Muscle layer of duodenum (tissue), 2 donors: ENCODE data around the gene NFIX.

Experiments
- H3K27ac ChIP-seq: one replicate; pipeline ENCODE4 v1.7.0; 2013; ENCODE audit warnings: mild to moderate bottlenecking, low read length
- H3K27me3 ChIP-seq: one replicate; pipeline ENCODE4 v1.7.0; 2013; ENCODE audit warnings: low read depth, mild to moderate bottlenecking, control low read depth, low read length
- H3K36me3 ChIP-seq, 2 donors: one replicate each; pipeline ENCODE4 v1.7.0; 2013; ENCODE audit warnings: low read length in 2 of 2, control low read depth in 1 of 2, mild to moderate bottlenecking in 1 of 2; ENCODE audit not compliant: insufficient read depth in 2 of 2, control insufficient read depth in 1 of 2
- H3K4me1 ChIP-seq, 2 donors: one replicate each; pipeline ENCODE4 v1.7.0; 2013; ENCODE audit warnings: low read length in 2 of 2, mild to moderate bottlenecking in 2 of 2, control low read depth in 1 of 2, moderate library complexity in 1 of 2; ENCODE audit not compliant: insufficient read depth in 2 of 2, control insufficient read depth in 1 of 2
- H3K4me3 ChIP-seq, 2 donors: one replicate each; pipeline ENCODE4 v1.7.0; 2013; ENCODE audit warnings: low read length in 2 of 2, low read depth in 1 of 2, mild to moderate bottlenecking in 1 of 2
- H3K9me3 ChIP-seq, 2 donors: one replicate each; pipeline ENCODE4 v1.7.0; 2013; ENCODE audit warnings: low read length in 2 of 2, control low read depth in 1 of 2, mild to moderate bottlenecking in 1 of 2; ENCODE audit not compliant: control insufficient read depth in 1 of 2
- donor health status: healthy.

NFIX gene

GRCh38 chr19:13135068-13136062 is 140.1 kb downstream of the NFIX start:
- Histone ChIP-seq H3K27ac (no peak overlapping the region), H3K9me3 (no peaks in the 10 kb centered on the region), H3K36me3 (peaks cover 0 to 39% of the 10 kb centered on the region in 2 donors), H3K4me3 (no peak overlapping the region), H3K4me1 (no peaks in the 10 kb centered on the region), H3K27me3 (no peaks in the 10 kb centered on the region)

DNA sequence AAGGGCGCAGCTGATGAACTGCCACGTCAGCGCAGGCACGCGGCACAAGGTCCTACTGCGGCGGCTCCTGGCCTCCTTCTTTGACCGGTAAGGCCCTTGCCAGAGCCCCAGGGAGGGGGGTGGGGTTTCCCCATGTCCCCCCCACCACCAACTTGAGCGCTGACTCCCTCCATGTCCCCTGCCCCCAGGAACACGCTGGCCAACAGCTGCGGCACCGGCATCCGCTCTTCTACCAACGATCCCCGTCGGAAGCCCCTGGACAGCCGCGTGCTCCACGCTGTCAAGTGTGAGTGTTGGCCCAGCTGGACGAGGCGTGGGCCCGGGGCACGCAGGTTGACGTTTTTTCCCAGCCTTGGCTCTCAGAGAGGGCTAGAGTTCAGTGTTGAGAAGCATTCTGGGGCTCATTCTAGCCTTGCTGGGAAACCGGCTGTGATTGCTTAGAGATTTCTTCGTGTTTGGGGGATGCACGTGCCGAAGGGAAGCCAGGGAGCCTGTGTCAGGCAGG is 142.1 kb downstream of the NFIX start:
- Histone ChIP-seq H3K4me1 (no peaks in the 10 kb centered on the region), H3K27me3 (no peaks in the 10 kb centered on the region), H3K4me3 (no peak overlapping the region), H3K9me3 (no peaks in the 10 kb centered on the region), H3K27ac (no peak overlapping the region), H3K36me3 (peaks cover 0 to 39% of the 10 kb centered on the region in 2 donors)

DNA sequence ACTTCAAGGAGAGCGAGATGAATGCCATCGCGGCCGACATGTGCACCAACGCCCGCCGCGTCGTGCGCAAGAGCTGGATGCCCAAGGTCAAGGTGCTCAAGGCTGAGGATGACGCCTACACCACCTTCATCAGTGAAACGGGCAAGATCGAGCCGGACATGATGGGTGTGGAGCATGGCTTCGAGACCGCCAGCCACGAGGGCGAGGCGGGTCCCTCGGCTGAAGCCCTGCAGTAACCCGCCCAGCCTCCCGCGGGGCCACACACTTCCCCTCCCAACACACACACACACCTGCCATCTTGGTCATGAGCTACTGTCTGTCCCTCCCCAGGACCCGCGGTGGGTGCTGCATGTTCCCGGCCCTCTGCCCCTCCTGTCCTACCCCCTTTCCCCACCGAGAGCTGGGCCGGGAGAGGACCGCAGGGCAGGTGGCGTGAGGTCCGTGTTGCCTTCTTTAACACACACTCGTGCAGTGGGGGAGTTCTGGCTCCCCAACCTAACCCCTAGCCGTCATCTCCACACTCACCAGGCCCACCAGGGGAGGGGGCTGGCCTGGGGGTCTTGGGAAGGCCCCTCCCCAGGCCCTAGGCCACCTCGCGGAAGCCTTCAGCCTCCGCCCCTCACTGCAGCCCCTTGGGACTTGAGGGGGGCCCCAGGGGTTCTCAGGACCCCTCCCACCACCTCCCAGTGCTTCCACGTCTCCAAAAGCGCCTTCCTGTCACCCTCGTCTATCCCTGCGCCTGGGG is 143.1 kb downstream of the NFIX start:
- Histone ChIP-seq H3K27me3 (no peaks in the 10 kb centered on the region), H3K4me3 (no peak overlapping the region), H3K9me3 (no peaks in the 10 kb centered on the region), H3K27ac (no peak overlapping the region), H3K4me1 (no peaks in the 10 kb centered on the region), H3K36me3 (peaks cover 0 to 39% of the 10 kb centered on the region in 2 donors)

- H3K4me1 ChIP-seq = no peaks in the 10 kb centered on the region
- no peaks in the 10 kb centered on the region for H3K27me3 ChIP-seq
- no peak overlapping the region for H3K27ac ChIP-seq
- H3K36me3 ChIP-seq = peaks cover 0 to 41% of the 10 kb centered on the region in 2 donors
- no peaks in the 10 kb centered on the region for H3K9me3 ChIP-seq
- no peak overlapping the region for H3K4me3 ChIP-seq
These were observed 143.6 kb downstream of the NFIX start for GRCh38 chr19:13138916-13139198.

DNA sequence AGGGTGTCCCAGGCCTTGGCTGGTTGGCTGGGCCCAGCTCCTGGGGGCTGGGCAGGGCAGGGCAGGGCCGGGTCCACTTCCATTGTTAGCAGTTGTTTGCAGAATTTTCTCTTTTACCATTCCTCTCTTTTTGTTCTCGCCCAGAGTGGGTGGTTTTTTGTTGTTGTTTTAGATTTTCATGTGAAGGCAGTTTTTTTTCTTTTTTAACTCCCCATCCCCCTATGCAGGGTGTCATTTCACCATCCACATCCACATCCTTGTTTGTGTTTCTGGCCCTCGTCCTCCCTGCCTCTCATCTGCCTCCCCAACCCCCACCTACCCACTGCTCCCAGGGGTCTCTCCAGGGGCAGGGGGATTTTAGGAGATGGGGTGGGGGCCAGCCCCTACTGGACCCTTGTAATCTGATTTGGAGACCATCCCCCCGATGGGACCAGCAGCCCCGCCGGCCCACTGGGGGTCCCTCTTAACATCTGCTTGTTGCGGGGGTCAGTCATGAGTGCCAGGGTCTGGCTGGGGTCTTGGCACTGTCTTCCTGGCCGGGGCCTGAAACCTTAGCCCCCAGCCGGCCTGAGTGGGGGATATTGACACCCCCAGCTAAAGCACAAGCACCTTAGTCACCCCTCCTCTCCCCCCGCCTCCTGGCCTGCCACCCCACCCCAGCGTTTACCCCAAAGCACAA is 144.5 kb downstream of the NFIX start:
- no peaks in the 10 kb centered on the region for H3K4me1 ChIP-seq
- H3K4me3 ChIP-seq = no peak overlapping the region
- peaks cover 7 to 50% of the 10 kb centered on the region in 2 donors for H3K36me3 ChIP-seq
- H3K27ac ChIP-seq = no peak overlapping the region
- H3K9me3 ChIP-seq = no peaks in the 10 kb centered on the region
- H3K27me3 ChIP-seq = no peaks in the 10 kb centered on the region

- Histone ChIP-seq H3K36me3 (peaks cover 7 to 23% of the 10 kb centered on the region in 2 donors), H3K4me1 (peaks cover 0 to 9% of the 10 kb centered on the region in 2 donors), H3K9me3 (no peaks in the 10 kb centered on the region), H3K27me3 (no peaks in the 10 kb centered on the region), H3K4me3 (no peak overlapping the region), H3K27ac (no peak overlapping the region)
These were observed 151.7 kb downstream of the NFIX start for GRCh38 chr19:13146763-13147563.
